Measurements from ENCODE around the gene ZBTB7C. TPM values are rescaled to one million over a fixed set of nuclear protein-coding genes. Genes with fewer than 3 reads are reported as not detected.

Gene ZBTB7C
- total RNA-seq, 3 donors from 2014 or later (not counting 1 experiment from before 2014, with no cell fraction given) = 0.07 TPM; not detected in 2

- intact Hi-C loops (cut with micrococcal nuclease) = no loop called here
- DNase-seq = no peak
- no peak for ATAC-seq
- no peaks in the 10 kb centered on the region for H3K36me3 Mint-ChIP-seq
- H3K27ac ChIP-seq (ENCODE audit: low read length) = no peak overlapping the region
- no peaks in the 10 kb centered on the region for H3K4me1 Mint-ChIP-seq
- no peaks in the 10 kb centered on the region for H3K27me3 ChIP-seq (ENCODE audit: control insufficient read depth, insufficient read depth, low read length)
- no peaks in the 10 kb centered on the region for H3K36me3 ChIP-seq (ENCODE audit: control insufficient read depth, insufficient read depth, low read length)
- H3K27me3 Mint-ChIP-seq (ENCODE audit: low read depth in 2 of 2) = peaks cover 0 to 10% of the 10 kb centered on the region in 2 donors
- 87% methylated on average over 2 of the region's 2 CpGs for WGBS (ENCODE audit: insufficient coverage)
- TF ChIP-seq CTCF (IDR thresholded peaks at IDR 0.05) = no peak
- no peak overlapping the region for H3K4me3 Mint-ChIP-seq
- H3K27ac Mint-ChIP-seq = no peak overlapping the region
- no peaks in the 10 kb centered on the region for H3K9me3 Mint-ChIP-seq
- no peaks in the 10 kb centered on the region for H3K4me1 ChIP-seq (ENCODE audit: control insufficient read depth, insufficient read depth, low read length)
- no peak overlapping the region for H3K4me3 ChIP-seq (ENCODE audit: low read length)
- H3K9me3 ChIP-seq (ENCODE audit: control insufficient read depth, insufficient read depth, low read length) = no peaks in the 10 kb centered on the region
Measured at GRCh38 chr18:48045744-48046143, 363.4 kb downstream of the ZBTB7C start.

GRCh38 chr18:48044944-48045343 is 364.2 kb downstream of the ZBTB7C start:
- ATAC-seq (no peak), DNase-seq (no peak)
- no peak overlapping the region for H3K27ac ChIP-seq (ENCODE audit: low read length)
- no peaks in the 10 kb centered on the region for H3K4me1 Mint-ChIP-seq
- H3K36me3 Mint-ChIP-seq = no peaks in the 10 kb centered on the region
- no peaks in the 10 kb centered on the region for H3K9me3 ChIP-seq (ENCODE audit: control insufficient read depth, insufficient read depth, low read length)
- peaks cover 0 to 10% of the 10 kb centered on the region in 2 donors for H3K27me3 Mint-ChIP-seq (ENCODE audit: low read depth in 2 of 2)
- no peak overlapping the region for H3K27ac Mint-ChIP-seq
- intact Hi-C loops (cut with micrococcal nuclease) = no loop called here
- no peak overlapping the region for H3K4me3 Mint-ChIP-seq
- no peaks in the 10 kb centered on the region for H3K27me3 ChIP-seq (ENCODE audit: control insufficient read depth, insufficient read depth, low read length)
- no peaks in the 10 kb centered on the region for H3K36me3 ChIP-seq (ENCODE audit: control insufficient read depth, insufficient read depth, low read length)
- H3K9me3 Mint-ChIP-seq = no peaks in the 10 kb centered on the region
- 71% methylated on average over 2 of the region's 3 CpGs for WGBS (ENCODE audit: insufficient coverage)
- TF ChIP-seq CTCF (IDR thresholded peaks at IDR 0.05) = no peak
- no peak overlapping the region for H3K4me3 ChIP-seq (ENCODE audit: low read length)
- H3K4me1 ChIP-seq (ENCODE audit: control insufficient read depth, insufficient read depth, low read length) = no peaks in the 10 kb centered on the region

- DNase-seq = no peak
- no peaks in the 10 kb centered on the region for H3K36me3 ChIP-seq (ENCODE audit: control insufficient read depth, insufficient read depth, low read length)
- no peaks in the 10 kb centered on the region for H3K9me3 Mint-ChIP-seq
- WGBS (ENCODE audit: insufficient coverage) = 78% methylated on average over 3 of the region's 3 CpGs
- H3K27ac ChIP-seq (ENCODE audit: low read length) = no peak overlapping the region
- H3K9me3 ChIP-seq (ENCODE audit: control insufficient read depth, insufficient read depth, low read length) = no peaks in the 10 kb centered on the region
- no peak for TF ChIP-seq CTCF (IDR thresholded peaks at IDR 0.05)
- peaks cover 0 to 10% of the 10 kb centered on the region in 2 donors for H3K27me3 Mint-ChIP-seq (ENCODE audit: low read depth in 2 of 2)
- intact Hi-C loops (cut with micrococcal nuclease) = no loop called here
- H3K36me3 Mint-ChIP-seq = no peaks in the 10 kb centered on the region
- no peak for ATAC-seq
- H3K4me3 ChIP-seq (ENCODE audit: low read length) = no peak overlapping the region
- no peaks in the 10 kb centered on the region for H3K4me1 Mint-ChIP-seq
- no peaks in the 10 kb centered on the region for H3K4me1 ChIP-seq (ENCODE audit: control insufficient read depth, insufficient read depth, low read length)
- no peak overlapping the region for H3K27ac Mint-ChIP-seq
- H3K27me3 ChIP-seq (ENCODE audit: control insufficient read depth, insufficient read depth, low read length) = no peaks in the 10 kb centered on the region
- H3K4me3 Mint-ChIP-seq = no peak overlapping the region
Measured at GRCh38 chr18:48043166-48043565, 366.0 kb downstream of the ZBTB7C start.

GRCh38 chr18:48042431-48042830 is 366.8 kb downstream of the ZBTB7C start:
- WGBS (ENCODE audit: insufficient coverage) = 90% methylated on average over 4 of the region's 4 CpGs
- Histone ChIP-seq H3K27me3 (ENCODE audit: control insufficient read depth, insufficient read depth, low read length) (no peaks in the 10 kb centered on the region), H3K36me3 (ENCODE audit: control insufficient read depth, insufficient read depth, low read length) (no peaks in the 10 kb centered on the region), H3K4me3 (ENCODE audit: low read length) (no peak overlapping the region), H3K9me3 (ENCODE audit: control insufficient read depth, insufficient read depth, low read length) (no peaks in the 10 kb centered on the region), H3K27ac (ENCODE audit: low read length) (no peak overlapping the region), H3K4me1 (ENCODE audit: control insufficient read depth, insufficient read depth, low read length) (no peaks in the 10 kb centered on the region)
- H3K27ac Mint-ChIP-seq = no peak overlapping the region
- intact Hi-C loops (cut with micrococcal nuclease) = no loop called here
- no peak for TF ChIP-seq CTCF (IDR thresholded peaks at IDR 0.05)
- no peak overlapping the region for H3K4me3 Mint-ChIP-seq
- DNase-seq = no peak
- H3K27me3 Mint-ChIP-seq (ENCODE audit: low read depth in 2 of 2) = peaks cover 0 to 6% of the 10 kb centered on the region in 2 donors
- H3K9me3 Mint-ChIP-seq = no peaks in the 10 kb centered on the region
- no peaks in the 10 kb centered on the region for H3K36me3 Mint-ChIP-seq
- H3K4me1 Mint-ChIP-seq = no peaks in the 10 kb centered on the region
- ATAC-seq = no peak
